ENCODE data around the gene TRIM71. TPM values are rescaled to one million over a fixed set of nuclear protein-coding genes. Genes with fewer than 3 reads are reported as not detected.
A peak's percentile ranks its signal among the peaks of the same experiment; 100 is the strongest.

The TRIM71 gene
- total RNA-seq, 2 donors from 2014 or later = 154 to 169 TPM

GRCh38 chr3:32857921-32858320 lies 40.1 kb downstream of the TRIM71 start:
- H3K36me3 Mint-ChIP-seq (ENCODE audit: low read depth) = peaks cover 39% of the 10 kb centered on the region
- H3K27ac Mint-ChIP-seq = peak overlapping the region; percentile 79
- Histone ChIP-seq H3K27me3 (ENCODE audit: control insufficient read depth, insufficient read depth, low read length, poor library complexity, severe bottlenecking) (no peaks in the 10 kb centered on the region), H3K36me3 (ENCODE audit: control insufficient read depth, insufficient read depth, low read length) (peaks cover 18% of the 10 kb centered on the region), H3K4me1 (ENCODE audit: control insufficient read depth, insufficient read depth, low read length) (peaks cover 14% of the 10 kb centered on the region), H3K9ac (ENCODE audit: extremely low read depth, low read length, poor library complexity, severe bottlenecking) (no peak overlapping the region), H3K9me3 (ENCODE audit: control insufficient read depth, low read length) (no peaks in the 10 kb centered on the region), H3K27ac (ENCODE audit: low read depth, low read length) (peak overlapping the region; percentile 27), H3K4me3 (ENCODE audit: low read length) (no peak overlapping the region)
- DNase-seq = no peak
- H3K4me1 Mint-ChIP-seq = peaks cover 73% of the 10 kb centered on the region
- WGBS, 2 experiments (ENCODE audit: insufficient coverage in 1 of 2, insufficient read length in 1 of 2) = 88 to 92% methylated on average over 5 to 6 of the region's 6 CpGs
- no peaks in the 10 kb centered on the region for H3K27me3 Mint-ChIP-seq (ENCODE audit: insufficient read depth)
- H3K9me3 Mint-ChIP-seq = no peaks in the 10 kb centered on the region
- TF ChIP-seq CTCF (conservative IDR thresholded peaks at IDR 0.05) = no peak
- no peak overlapping the region for H3K4me3 Mint-ChIP-seq

GRCh38 chr3:32859604-32860237 lies 41.9 kb downstream of the TRIM71 start:
- no peak overlapping the region for H3K4me3 Mint-ChIP-seq
- Histone ChIP-seq H3K27me3 (ENCODE audit: control insufficient read depth, insufficient read depth, low read length, poor library complexity, severe bottlenecking) (no peaks in the 10 kb centered on the region), H3K36me3 (ENCODE audit: control insufficient read depth, insufficient read depth, low read length) (peaks cover 12% of the 10 kb centered on the region), H3K9ac (ENCODE audit: extremely low read depth, low read length, poor library complexity, severe bottlenecking) (no peak overlapping the region), H3K27ac (ENCODE audit: low read depth, low read length) (no peak overlapping the region), H3K4me1 (ENCODE audit: control insufficient read depth, insufficient read depth, low read length) (peaks cover 15% of the 10 kb centered on the region), H3K4me3 (ENCODE audit: low read length) (no peak overlapping the region), H3K9me3 (ENCODE audit: control insufficient read depth, low read length) (no peaks in the 10 kb centered on the region)
- H3K27ac Mint-ChIP-seq = no peak overlapping the region
- peaks cover 74% of the 10 kb centered on the region for H3K4me1 Mint-ChIP-seq
- peaks cover 26% of the 10 kb centered on the region for H3K36me3 Mint-ChIP-seq (ENCODE audit: low read depth)
- no peak for TF ChIP-seq CTCF (conservative IDR thresholded peaks at IDR 0.05)
- DNase-seq = no peak
- 91 to 98% methylated on average over 4 of the region's 4 CpGs for WGBS, 2 experiments (ENCODE audit: insufficient coverage in 1 of 2, insufficient read length in 1 of 2)
- H3K27me3 Mint-ChIP-seq (ENCODE audit: insufficient read depth) = no peaks in the 10 kb centered on the region
- H3K9me3 Mint-ChIP-seq = no peaks in the 10 kb centered on the region

GRCh38 chr3:32860499-32860898 lies 42.7 kb downstream of the TRIM71 start:
- H3K4me3 Mint-ChIP-seq = no peak overlapping the region
- Histone ChIP-seq H3K4me3 (ENCODE audit: low read length) (no peak overlapping the region), H3K27me3 (ENCODE audit: control insufficient read depth, insufficient read depth, low read length, poor library complexity, severe bottlenecking) (no peaks in the 10 kb centered on the region), H3K4me1 (ENCODE audit: control insufficient read depth, insufficient read depth, low read length) (peaks cover 15% of the 10 kb centered on the region), H3K36me3 (ENCODE audit: control insufficient read depth, insufficient read depth, low read length) (peaks cover 12% of the 10 kb centered on the region), H3K27ac (ENCODE audit: low read depth, low read length) (no peak overlapping the region), H3K9me3 (ENCODE audit: control insufficient read depth, low read length) (no peaks in the 10 kb centered on the region), H3K9ac (ENCODE audit: extremely low read depth, low read length, poor library complexity, severe bottlenecking) (no peak overlapping the region)
- 87 to 91% methylated on average over 2 to 4 of the region's 4 CpGs for WGBS, 2 experiments (ENCODE audit: insufficient coverage in 1 of 2, insufficient read length in 1 of 2)
- no peak for TF ChIP-seq CTCF (conservative IDR thresholded peaks at IDR 0.05)
- no peak for DNase-seq
- H3K27ac Mint-ChIP-seq = peak overlapping the region; percentile 76
- H3K4me1 Mint-ChIP-seq = peaks cover 76% of the 10 kb centered on the region
- no peaks in the 10 kb centered on the region for H3K27me3 Mint-ChIP-seq (ENCODE audit: insufficient read depth)
- peaks cover 22% of the 10 kb centered on the region for H3K36me3 Mint-ChIP-seq (ENCODE audit: low read depth)
- H3K9me3 Mint-ChIP-seq = no peaks in the 10 kb centered on the region
